ENCODE measurements around the gene ZMIZ1.

GRCh38 chr10:79179957-79180309 is 111.2 kb downstream of the ZMIZ1 start:
- TF ChIP-seq POLR2A (IDR thresholded peaks at IDR 0.05) (no peak), CTCF (IDR thresholded peaks at IDR 0.05) (no peak)
